ENCODE results near the gene CDX2. TPM values are rescaled to one million over a fixed set of nuclear protein-coding genes. Genes with fewer than 3 reads are reported as not detected.

Gene CDX2
- total RNA-seq, 4 donors from 2014 or later, result not detected

DNA sequence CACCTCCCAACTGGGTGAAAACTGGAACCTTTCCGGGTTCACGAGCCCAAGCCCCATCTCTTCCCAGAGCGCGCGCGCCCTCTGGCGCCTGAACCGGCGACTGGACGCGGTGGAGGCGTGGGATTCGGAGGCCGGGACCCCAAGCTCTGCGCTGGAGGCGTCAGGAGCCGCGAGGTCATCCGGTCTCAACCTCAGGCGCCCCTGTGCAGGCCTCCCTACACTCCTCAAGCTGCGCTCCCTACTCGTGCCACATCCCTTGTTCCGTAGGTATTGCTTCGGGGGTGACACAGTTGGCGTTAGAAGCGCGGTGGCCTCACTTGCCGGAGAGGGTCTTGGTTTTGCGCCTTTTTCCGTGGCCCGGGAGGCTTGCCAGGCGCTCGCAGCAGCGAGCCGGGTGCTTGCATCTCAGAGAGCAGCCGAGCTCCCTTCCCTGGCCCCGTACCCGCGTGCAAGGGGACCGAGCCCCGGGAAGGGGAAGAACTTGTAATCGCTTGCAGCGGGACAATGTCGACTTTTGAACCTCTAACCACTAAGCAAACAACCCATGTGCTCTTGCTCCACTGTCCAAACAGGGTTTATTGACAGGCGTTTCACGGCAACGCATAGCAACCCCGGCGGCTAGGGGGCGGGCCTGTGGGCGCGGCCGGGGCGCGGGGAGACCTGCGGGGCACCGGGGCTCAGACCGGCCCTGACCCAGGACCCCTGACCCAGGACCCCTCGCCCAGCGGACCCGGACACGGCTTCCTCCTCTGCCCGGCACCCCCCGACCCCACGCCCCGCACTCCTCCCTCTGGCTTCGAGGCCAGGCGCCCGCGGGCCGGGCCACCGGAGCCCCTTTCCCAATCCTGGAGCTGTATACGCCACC lies 8.5 kb downstream of the CDX2 start:
- TF ChIP-seq POLR2AphosphoS5 (IDR thresholded peaks at IDR 0.05) (no peak), EP300 (IDR thresholded peaks at IDR 0.05) (no peak)
- WGBS, result 3% methylated on average over 28 of the region's 73 CpGs
- DNase-seq (ENCODE audit: low spot score in 2 of 2), result no peak
- Histone ChIP-seq H3K27me3 (peaks cover 94% of the 10 kb centered on the region), H3K4me3 (peak overlapping the region; percentile 45), H3K9me3 (no peaks in the 10 kb centered on the region), H3K4me1 (peaks cover 19% of the 10 kb centered on the region), H3K36me3 (no peaks in the 10 kb centered on the region), H3K27ac (no peak overlapping the region)

DNA sequence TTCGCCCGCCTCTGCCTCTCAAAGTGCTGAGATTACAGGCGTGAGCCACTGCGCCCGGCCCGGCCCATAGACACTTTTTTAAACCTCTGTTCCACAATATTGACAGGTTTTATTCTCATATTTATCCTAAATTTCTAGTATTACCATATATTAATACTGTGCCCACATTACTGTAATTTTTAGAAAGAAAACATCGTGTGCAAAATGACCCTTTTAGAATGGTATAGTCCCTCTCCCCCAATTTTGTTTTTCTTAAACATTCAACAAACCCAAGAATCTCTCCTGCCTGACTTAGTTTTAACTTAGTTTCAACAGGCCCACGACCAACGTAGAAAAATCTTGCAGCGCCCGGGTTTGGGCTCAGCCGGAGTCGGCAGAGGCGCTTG lies 9.1 kb downstream of the CDX2 start:
- Histone ChIP-seq H3K36me3 (no peaks in the 10 kb centered on the region), H3K4me3 (peak overlapping the region; percentile 45), H3K9me3 (no peaks in the 10 kb centered on the region), H3K27me3 (peaks cover 94% of the 10 kb centered on the region), H3K27ac (no peak overlapping the region), H3K4me1 (peaks cover 19% of the 10 kb centered on the region)
- TF ChIP-seq POLR2A (IDR thresholded peaks at IDR 0.05) (no peak), EP300 (IDR thresholded peaks at IDR 0.05) (no peak), POLR2AphosphoS5 (IDR thresholded peaks at IDR 0.05) (no peak)
- TF ChIP-seq, protein P1, sequence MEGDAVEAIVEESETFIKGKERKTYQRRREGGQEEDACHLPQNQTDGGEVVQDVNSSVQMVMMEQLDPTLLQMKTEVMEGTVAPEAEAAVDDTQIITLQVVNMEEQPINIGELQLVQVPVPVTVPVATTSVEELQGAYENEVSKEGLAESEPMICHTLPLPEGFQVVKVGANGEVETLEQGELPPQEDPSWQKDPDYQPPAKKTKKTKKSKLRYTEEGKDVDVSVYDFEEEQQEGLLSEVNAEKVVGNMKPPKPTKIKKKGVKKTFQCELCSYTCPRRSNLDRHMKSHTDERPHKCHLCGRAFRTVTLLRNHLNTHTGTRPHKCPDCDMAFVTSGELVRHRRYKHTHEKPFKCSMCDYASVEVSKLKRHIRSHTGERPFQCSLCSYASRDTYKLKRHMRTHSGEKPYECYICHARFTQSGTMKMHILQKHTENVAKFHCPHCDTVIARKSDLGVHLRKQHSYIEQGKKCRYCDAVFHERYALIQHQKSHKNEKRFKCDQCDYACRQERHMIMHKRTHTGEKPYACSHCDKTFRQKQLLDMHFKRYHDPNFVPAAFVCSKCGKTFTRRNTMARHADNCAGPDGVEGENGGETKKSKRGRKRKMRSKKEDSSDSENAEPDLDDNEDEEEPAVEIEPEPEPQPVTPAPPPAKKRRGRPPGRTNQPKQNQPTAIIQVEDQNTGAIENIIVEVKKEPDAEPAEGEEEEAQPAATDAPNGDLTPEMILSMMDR (IDR thresholded peaks at IDR 0.05), result no peak
- WGBS, result 36% methylated on average over 14 of the region's 14 CpGs
- no peak for DNase-seq (ENCODE audit: low spot score in 2 of 2)

DNA sequence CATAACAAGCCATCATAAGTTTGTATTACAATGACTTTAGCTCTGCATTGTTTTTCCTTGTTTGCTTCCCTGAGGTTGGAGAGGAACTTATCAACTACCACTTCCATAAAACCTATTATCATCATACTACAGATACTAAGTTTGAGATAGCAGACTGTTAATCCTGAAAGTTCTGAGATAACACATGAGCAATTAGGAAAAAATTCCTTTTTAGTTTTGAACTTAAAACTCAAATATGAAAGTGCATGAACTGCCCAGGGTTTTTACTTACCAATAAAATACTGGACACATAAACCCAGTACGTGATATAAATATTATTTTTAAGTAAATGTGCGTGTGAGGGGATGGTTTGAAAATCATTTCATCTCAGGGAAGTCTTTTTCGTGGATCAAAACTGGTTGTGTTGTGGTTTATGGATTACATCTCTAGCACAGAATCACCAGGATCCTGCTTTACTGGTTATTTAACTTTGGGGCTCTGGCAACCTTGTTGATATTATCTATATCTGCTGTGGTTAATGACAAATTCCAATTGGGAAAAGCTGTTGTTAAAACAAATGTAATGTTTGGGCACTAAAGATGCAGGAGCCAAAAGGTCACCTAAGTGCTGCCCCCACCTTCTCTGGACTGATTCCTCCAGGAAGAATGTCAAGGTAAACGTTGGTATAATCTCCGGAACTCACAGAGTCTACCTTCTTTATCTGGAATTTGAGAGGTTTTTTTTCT lies 12.4 kb downstream of the CDX2 start:
- no peak overlapping the region for H3K4me3 ChIP-seq
- peaks cover 93% of the 10 kb centered on the region for H3K27me3 ChIP-seq
- no peak for DNase-seq (ENCODE audit: low spot score in 2 of 2)
- no peak overlapping the region for H3K27ac ChIP-seq
- 33% methylated on average over 5 of the region's 5 CpGs for WGBS
- H3K4me1 ChIP-seq, result peaks cover 35% of the 10 kb centered on the region
- no peaks in the 10 kb centered on the region for H3K9me3 ChIP-seq
- no peaks in the 10 kb centered on the region for H3K36me3 ChIP-seq
- TF ChIP-seq POLR2AphosphoS5 (IDR thresholded peaks at IDR 0.05), result no peak
- TF ChIP-seq POLR2A (IDR thresholded peaks at IDR 0.05), result no peak
- TF ChIP-seq, protein P1 (IDR thresholded peaks at IDR 0.05), result no peak
- TF ChIP-seq EP300 (IDR thresholded peaks at IDR 0.05), result no peak

DNA sequence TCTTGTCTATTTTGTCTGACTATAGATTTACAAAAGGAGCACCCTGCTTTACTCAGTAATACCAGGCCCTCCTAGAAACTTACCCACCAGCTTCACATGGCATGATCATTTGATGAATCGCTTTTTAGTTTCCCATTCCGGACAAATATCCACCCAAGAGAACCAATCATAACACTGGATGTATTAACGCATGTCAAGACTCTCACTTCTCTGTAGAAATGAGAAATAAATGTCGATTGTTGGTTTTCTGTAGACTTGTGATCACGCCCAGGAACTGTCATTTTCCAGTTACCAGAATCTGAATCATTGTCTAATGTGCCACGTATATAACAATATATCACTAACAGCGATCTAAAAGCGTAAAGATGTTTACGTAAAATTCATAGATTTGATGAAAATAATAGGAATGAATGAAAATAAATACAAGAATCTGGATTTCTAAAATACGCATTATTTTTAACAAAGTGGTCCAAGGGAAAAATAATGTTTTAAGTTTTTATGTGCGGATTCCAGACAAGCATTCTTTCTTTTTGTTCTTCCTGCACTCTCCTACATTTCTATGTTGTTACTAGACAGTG lies 14.0 kb downstream of the CDX2 start:
- Histone ChIP-seq H3K27ac (no peak overlapping the region), H3K4me1 (peaks cover 23% of the 10 kb centered on the region), H3K9me3 (no peaks in the 10 kb centered on the region), H3K4me3 (no peak overlapping the region), H3K36me3 (no peaks in the 10 kb centered on the region), H3K27me3 (peaks cover 90% of the 10 kb centered on the region)
- TF ChIP-seq POLR2A (IDR thresholded peaks at IDR 0.05) (no peak), EP300 (IDR thresholded peaks at IDR 0.05) (no peak), POLR2AphosphoS5 (IDR thresholded peaks at IDR 0.05) (no peak)
- TF ChIP-seq, protein P1 (IDR thresholded peaks at IDR 0.05), result no peak
- 75% methylated on average over 11 of the region's 11 CpGs for WGBS
- no peak for DNase-seq (ENCODE audit: low spot score in 2 of 2)

DNA sequence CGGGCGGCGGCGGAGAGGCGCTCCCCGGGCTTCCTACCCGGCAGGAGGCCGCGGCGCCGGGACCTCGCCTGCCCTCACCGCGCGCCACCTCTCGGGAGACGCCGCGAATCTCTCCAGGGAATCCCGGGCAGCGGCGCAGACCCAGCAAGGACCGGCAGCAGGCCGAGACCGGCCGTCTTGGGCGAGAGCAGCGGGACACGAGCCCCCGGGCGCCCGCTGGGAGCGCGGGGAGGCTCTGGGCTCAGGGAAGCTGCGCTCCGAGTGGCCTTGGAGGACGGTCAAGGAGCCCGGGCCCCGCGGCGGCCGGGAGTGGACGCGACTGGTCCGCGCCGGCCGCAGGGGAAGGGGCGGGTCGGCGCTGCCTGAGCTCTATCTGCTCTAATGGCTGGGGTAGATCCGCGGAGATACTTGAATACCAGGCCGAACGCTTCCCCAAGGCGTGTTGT lies 14.7 kb downstream of the CDX2 start:
- Histone ChIP-seq H3K4me1 (peaks cover 17% of the 10 kb centered on the region), H3K36me3 (no peaks in the 10 kb centered on the region), H3K9me3 (no peaks in the 10 kb centered on the region), H3K4me3 (peak overlapping the region; percentile 55), H3K27me3 (peaks cover 83% of the 10 kb centered on the region), H3K27ac (no peak overlapping the region)
- no peak for TF ChIP-seq POLR2AphosphoS5 (IDR thresholded peaks at IDR 0.05)
- 14% methylated on average over 10 of the region's 56 CpGs for WGBS
- DNase-seq (ENCODE audit: low spot score in 2 of 2), result no peak

All from suprapubic skin (tissue), 4 donors.